ENCODE data around the gene RS1.
A peak's percentile ranks its signal among the peaks of the same experiment; 100 is the strongest.

The RS1 gene

GRCh38 chrX:18672008-18672407 lies at the start of gene RS1:
Gene RS1 (minus strand): TSS chrX:18672108. CDS start chrX:18672068, 40 bp downstream.
- no peak for DNase-seq

GRCh38 chrX:18719852-18720251 lies 47.9 kb upstream of the RS1 start:
- DNase-seq = no peak

GRCh38 chrX:18714910-18715309 lies 43.0 kb upstream of the RS1 start:
- DNase-seq = no peak

GRCh38 chrX:18709833-18710232 lies 37.9 kb upstream of the RS1 start:
- no peak for DNase-seq

GRCh38 chrX:18707426-18708049 lies 35.6 kb upstream of the RS1 start, which contains the start of gene PPEF1:
Gene PPEF1 (plus strand): TSS chrX:18707645. CDS start chrX:18707781, 136 bp downstream.
- no peak for DNase-seq

- no peak for DNase-seq
Measured at GRCh38 chrX:18702362-18703195, 30.7 kb upstream of the RS1 start.

- DNase-seq = no peak
Measured at GRCh38 chrX:18701621-18702361, 29.9 kb upstream of the RS1 start.

- no peak for DNase-seq
Measured at GRCh38 chrX:18698737-18699650, 27.1 kb upstream of the RS1 start.

- DNase-seq = no peak
Measured at GRCh38 chrX:18696653-18697052, 24.7 kb upstream of the RS1 start.

GRCh38 chrX:18692541-18692940 lies 20.6 kb upstream of the RS1 start:
- DNase-seq = no peak

- DNase-seq = no peak
Measured at GRCh38 chrX:18691431-18691830, 19.5 kb upstream of the RS1 start.

- no peak for DNase-seq
Measured at GRCh38 chrX:18687856-18688495, 16.1 kb upstream of the RS1 start.

GRCh38 chrX:18682979-18683387 lies 11.1 kb upstream of the RS1 start:
- DNase-seq = no peak

GRCh38 chrX:18681996-18682395 lies 10.1 kb upstream of the RS1 start:
- no peak for DNase-seq

- DNase-seq = no peak
Measured at GRCh38 chrX:18677161-18677869, 5.4 kb upstream of the RS1 start.

- no peak for DNase-seq
Measured at GRCh38 chrX:18676470-18676869, 4.6 kb upstream of the RS1 start.

GRCh38 chrX:18676050-18676449 lies 4.1 kb upstream of the RS1 start:
- no peak for DNase-seq

- DNase-seq = peak; percentile 76 to 77
Measured at GRCh38 chrX:18674788-18675735, 3.2 kb upstream of the RS1 start.

- DNase-seq = no peak
Measured at GRCh38 chrX:18674417-18674787, 2.5 kb upstream of the RS1 start.
